BJ (cell line): ENCODE data around the gene CSF1R. TPM values are rescaled to one million over a fixed set of nuclear protein-coding genes. Genes with fewer than 3 reads are reported as not detected.

Source experiments
- CTCF ChIA-PET: fragments of 350-600 bp; formaldehyde crosslinking; extraction: SDS; loops from one replicate; lab custom pipeline; 2021; ENCODE audit warnings: antibody characterized with exemption, inconsistent platforms; lab: Yijun Ruan, JAX
- POLR2A ChIA-PET: fragments of 300-600 bp; sonication (Branson Sonifier 250); formaldehyde crosslinking; extraction: SDS; loops from one replicate; lab custom pipeline; 2021; ENCODE audit warnings: antibody characterized with exemption; lab: Charles Lee
- DNase-seq: peaks from one replicate; pipeline ENCODE4 v3.0.0-alpha.2; 2011; ENCODE audit warnings: low read depth
- H3K27me3 ChIP-seq: 2 replicates; pipeline ENCODE4 v1.6.0; 2011; ENCODE audit warnings: low read length; ENCODE audit not compliant: control insufficient read depth, insufficient read depth
- H3K36me3 ChIP-seq: 2 replicates; pipeline ENCODE4 v1.5.1; 2011; ENCODE audit warnings: low read length; ENCODE audit not compliant: control insufficient read depth, insufficient read depth
- H3K4me3 ChIP-seq: 2 replicates; pipeline ENCODE4 v1.5.1; 2011; ENCODE audit warnings: low read depth, mild to moderate bottlenecking, control low read depth, low read length
- CTCF ChIP-seq: IDR thresholded peaks from 2 replicates; pipeline ENCODE4 v1.5.1; 2011; ENCODE audit warnings: low read depth, mild to moderate bottlenecking, control low read depth, inconsistent platforms, low read length, moderate library complexity; ENCODE audit not compliant: insufficient read depth
- polyA plus RNA-seq: library from polyadenylated mRNA; depleted of rRNA; stranded (reverse); fragments of >200 nt; gene quantifications from 2 replicates; pipeline ENCODE4 v1.2.3, GENCODE V29; 2011

The CSF1R gene
- polyA plus RNA-seq, 1 experiment = 0.29 TPM

- Histone ChIP-seq H3K36me3 (peaks cover 89% of the 10 kb centered on the region), H3K4me3 (no peak overlapping the region)
Measured at GRCh38 chr5:150122158-150122510, 35.8 kb upstream of the CSF1R start.

GRCh38 chr5:150121448-150122157 is 35.2 kb upstream of the CSF1R start:
- H3K36me3 ChIP-seq = peaks cover 88% of the 10 kb centered on the region
- DNase-seq = no peak
- no peaks in the 10 kb centered on the region for H3K27me3 ChIP-seq
- no peak for TF ChIP-seq CTCF
- H3K4me3 ChIP-seq = no peak overlapping the region
- ChIA-PET CTCF (no interaction called here), POLR2A (no interaction called here)

More at GRCh38 chr5:150122158-150122510, 35.8 kb upstream of the CSF1R start:
- POLR2A ChIA-PET = no interaction called here
- CTCF ChIA-PET = interaction anchor here (1.3 kb wide), 1 partner anchor 54 kb away, joined by 3 read pairs; no protein-coding TSS in a partner anchor
- no peak for DNase-seq
- TF ChIP-seq CTCF = 0 out of 2 replicates have a peak, but pooled peaks have one; percentile 4
- no peaks in the 10 kb centered on the region for H3K27me3 ChIP-seq

- ChIA-PET CTCF (interaction anchor here (0.9 kb wide), 1 partner anchor 9 kb away, joined by 3 read pairs; no protein-coding TSS in a partner anchor), POLR2A (no interaction called here)
- Histone ChIP-seq H3K36me3 (peaks cover 84% of the 10 kb centered on the region), H3K4me3 (no peak overlapping the region), H3K27me3 (no peaks in the 10 kb centered on the region)
- no peak for TF ChIP-seq CTCF
- no peak for DNase-seq
Measured at GRCh38 chr5:150120617-150121447, 34.5 kb upstream of the CSF1R start.

- no peaks in the 10 kb centered on the region for H3K27me3 ChIP-seq
Measured at GRCh38 chr5:150120062-150120441, 33.7 kb upstream of the CSF1R start.

More at GRCh38 chr5:150120062-150120441, 33.7 kb upstream of the CSF1R start:
- no peak for DNase-seq
- CTCF ChIA-PET = interaction anchor here (2.2 kb wide), 1 partner anchor 11 kb away, joined by 8 read pairs; no protein-coding TSS in a partner anchor
- POLR2A ChIA-PET = no interaction called here
- Histone ChIP-seq H3K36me3 (peaks cover 83% of the 10 kb centered on the region), H3K4me3 (no peak overlapping the region)
- no peak for TF ChIP-seq CTCF
